HL-60 (cell line): ENCODE data around the gene EFEMP2.

Source experiments
- DNase-seq, 2 experiments: peaks; one replicate each; pipeline ENCODE4 v3.0.0-alpha.2; 2010 to 2020; ENCODE audit warnings: low read depth in 1 of 2, low spot score in 1 of 2
- H3K27ac ChIP-seq: fragments of 250-450 bp; sonication (Bioruptor Pico); replicated peaks from 2 replicates; pipeline ENCODE4 v1.5.1; 2020; ENCODE audit warnings: mild to moderate bottlenecking, moderate library complexity
- H3K27me3 ChIP-seq: fragments of 250-450 bp; sonication (Bioruptor Pico); 2 replicates; pipeline ENCODE4 v1.5.1; 2021; ENCODE audit warnings: mild to moderate bottlenecking, moderate library complexity; ENCODE audit not compliant: insufficient read depth, poor library complexity, severe bottlenecking
- H3K4me3 ChIP-seq: replicated peaks from 2 replicates; pipeline ENCODE4 v1.5.1; 2011; ENCODE audit warnings: mild to moderate bottlenecking, control low read depth, low read length; ENCODE audit not compliant: insufficient read depth
- GABPA ChIP-seq: IDR thresholded peaks from 2 replicates; pipeline ENCODE4 v1.6.1; 2012; ENCODE audit warnings: low read depth
- POLR2AphosphoS5 ChIP-seq: IDR thresholded peaks from 2 replicates; pipeline ENCODE4 v1.6.1; 2012; ENCODE audit warnings: low read depth
- SPI1 ChIP-seq: IDR thresholded peaks from 2 replicates; pipeline ENCODE4 v1.6.1; 2012; ENCODE audit warnings: low read depth, mild to moderate bottlenecking, borderline replicate concordance
- TF ChIP-seq, protein P1 (sequence below): IDR thresholded peaks from one replicate; pipeline ENCODE4 v1.5.1; 2011; ENCODE audit warnings: low read length, control low read depth, inconsistent platforms; ENCODE audit not compliant: insufficient read depth
- TF ChIP-seq, protein P2 (sequence below): IDR thresholded peaks from 2 replicates; pipeline ENCODE4 v1.6.1; 2012; ENCODE audit warnings: low read depth; ENCODE audit not compliant: insufficient replicate concordance

The EFEMP2 gene

DNA sequence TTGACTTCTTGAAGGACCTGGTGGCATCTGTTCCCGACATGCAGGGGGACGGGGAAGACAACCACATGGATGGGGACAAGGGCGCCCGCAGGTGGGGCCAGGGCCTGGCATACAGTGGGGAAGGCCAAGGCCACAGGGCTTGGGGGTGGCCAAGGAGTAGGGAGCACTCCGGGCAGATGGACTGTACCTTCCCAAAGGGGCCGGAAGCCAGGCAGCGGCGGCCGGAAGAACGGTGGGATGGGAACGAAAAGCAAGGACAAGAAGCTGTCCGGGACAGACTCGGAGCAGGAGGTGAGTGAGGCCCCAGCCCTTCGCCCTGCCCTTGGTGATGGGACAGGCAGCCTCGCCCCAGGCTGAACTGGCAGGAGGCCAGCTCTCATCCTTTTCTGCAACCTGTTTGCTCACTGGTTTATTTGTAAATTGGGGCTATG, 47.8 kb upstream of the EFEMP2 start:
- Histone ChIP-seq H3K27me3 (no peaks in the 10 kb centered on the region), H3K4me3 (peak overlapping the region; percentile 80), H3K27ac (no peak overlapping the region)
- DNase-seq, result no peak
- TF ChIP-seq, protein P1, sequence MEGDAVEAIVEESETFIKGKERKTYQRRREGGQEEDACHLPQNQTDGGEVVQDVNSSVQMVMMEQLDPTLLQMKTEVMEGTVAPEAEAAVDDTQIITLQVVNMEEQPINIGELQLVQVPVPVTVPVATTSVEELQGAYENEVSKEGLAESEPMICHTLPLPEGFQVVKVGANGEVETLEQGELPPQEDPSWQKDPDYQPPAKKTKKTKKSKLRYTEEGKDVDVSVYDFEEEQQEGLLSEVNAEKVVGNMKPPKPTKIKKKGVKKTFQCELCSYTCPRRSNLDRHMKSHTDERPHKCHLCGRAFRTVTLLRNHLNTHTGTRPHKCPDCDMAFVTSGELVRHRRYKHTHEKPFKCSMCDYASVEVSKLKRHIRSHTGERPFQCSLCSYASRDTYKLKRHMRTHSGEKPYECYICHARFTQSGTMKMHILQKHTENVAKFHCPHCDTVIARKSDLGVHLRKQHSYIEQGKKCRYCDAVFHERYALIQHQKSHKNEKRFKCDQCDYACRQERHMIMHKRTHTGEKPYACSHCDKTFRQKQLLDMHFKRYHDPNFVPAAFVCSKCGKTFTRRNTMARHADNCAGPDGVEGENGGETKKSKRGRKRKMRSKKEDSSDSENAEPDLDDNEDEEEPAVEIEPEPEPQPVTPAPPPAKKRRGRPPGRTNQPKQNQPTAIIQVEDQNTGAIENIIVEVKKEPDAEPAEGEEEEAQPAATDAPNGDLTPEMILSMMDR, result no peak
- TF ChIP-seq POLR2AphosphoS5 (no peak), GABPA (no peak), SPI1 (no peak)
- TF ChIP-seq, protein P2, sequence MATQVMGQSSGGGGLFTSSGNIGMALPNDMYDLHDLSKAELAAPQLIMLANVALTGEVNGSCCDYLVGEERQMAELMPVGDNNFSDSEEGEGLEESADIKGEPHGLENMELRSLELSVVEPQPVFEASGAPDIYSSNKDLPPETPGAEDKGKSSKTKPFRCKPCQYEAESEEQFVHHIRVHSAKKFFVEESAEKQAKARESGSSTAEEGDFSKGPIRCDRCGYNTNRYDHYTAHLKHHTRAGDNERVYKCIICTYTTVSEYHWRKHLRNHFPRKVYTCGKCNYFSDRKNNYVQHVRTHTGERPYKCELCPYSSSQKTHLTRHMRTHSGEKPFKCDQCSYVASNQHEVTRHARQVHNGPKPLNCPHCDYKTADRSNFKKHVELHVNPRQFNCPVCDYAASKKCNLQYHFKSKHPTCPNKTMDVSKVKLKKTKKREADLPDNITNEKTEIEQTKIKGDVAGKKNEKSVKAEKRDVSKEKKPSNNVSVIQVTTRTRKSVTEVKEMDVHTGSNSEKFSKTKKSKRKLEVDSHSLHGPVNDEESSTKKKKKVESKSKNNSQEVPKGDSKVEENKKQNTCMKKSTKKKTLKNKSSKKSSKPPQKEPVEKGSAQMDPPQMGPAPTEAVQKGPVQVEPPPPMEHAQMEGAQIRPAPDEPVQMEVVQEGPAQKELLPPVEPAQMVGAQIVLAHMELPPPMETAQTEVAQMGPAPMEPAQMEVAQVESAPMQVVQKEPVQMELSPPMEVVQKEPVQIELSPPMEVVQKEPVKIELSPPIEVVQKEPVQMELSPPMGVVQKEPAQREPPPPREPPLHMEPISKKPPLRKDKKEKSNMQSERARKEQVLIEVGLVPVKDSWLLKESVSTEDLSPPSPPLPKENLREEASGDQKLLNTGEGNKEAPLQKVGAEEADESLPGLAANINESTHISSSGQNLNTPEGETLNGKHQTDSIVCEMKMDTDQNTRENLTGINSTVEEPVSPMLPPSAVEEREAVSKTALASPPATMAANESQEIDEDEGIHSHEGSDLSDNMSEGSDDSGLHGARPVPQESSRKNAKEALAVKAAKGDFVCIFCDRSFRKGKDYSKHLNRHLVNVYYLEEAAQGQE, result no peak

DNA sequence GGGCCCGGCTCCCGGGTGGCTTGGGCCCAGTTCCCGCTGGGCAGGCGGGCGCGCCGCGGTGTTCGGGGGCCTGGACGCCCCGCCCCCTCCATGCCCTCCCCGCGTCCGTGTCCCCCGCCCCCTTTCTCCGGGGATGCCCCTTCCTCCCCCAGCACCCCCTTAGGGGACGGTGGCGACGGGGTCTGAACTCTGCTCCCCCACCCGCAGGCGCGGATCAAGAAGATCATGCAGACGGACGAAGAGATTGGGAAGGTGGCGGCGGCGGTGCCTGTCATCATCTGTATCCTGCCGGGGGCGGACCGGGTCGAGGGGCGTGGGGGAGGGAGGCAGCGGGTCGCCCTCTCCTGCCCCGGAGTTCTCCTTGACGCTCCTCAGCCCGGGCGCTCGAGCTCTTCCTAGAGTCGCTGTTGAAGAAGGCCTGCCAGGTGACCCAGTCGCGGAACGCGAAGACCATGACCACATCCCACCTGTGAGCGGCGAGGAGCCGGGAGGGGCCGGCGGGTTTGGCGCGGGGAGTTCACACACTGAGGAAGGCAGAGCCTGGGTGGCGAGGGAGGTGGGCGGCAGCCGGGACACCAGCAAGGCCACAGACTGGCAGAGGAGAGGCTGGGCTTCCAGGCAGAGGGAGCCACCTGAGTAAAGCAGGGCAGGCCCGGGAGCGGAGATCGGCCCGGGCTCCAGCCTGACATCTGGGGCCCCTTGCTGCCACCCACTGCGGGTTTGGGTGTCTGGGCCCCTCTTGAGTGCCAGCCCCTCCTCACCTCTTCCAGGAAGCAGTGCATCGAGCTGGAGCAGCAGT, 47.2 kb upstream of the EFEMP2 start:
- peak; percentile 30 to 49 for DNase-seq
- Histone ChIP-seq H3K27me3 (no peaks in the 10 kb centered on the region), H3K27ac (peak overlapping the region; percentile 54), H3K4me3 (peak overlapping the region; percentile 80)
- TF ChIP-seq SPI1 (no peak), POLR2AphosphoS5 (no peak; the same call in 1 of the 2 replicates), GABPA (no peak)
- TF ChIP-seq, protein P2, result no peak
- TF ChIP-seq, protein P1, result no peak

DNA sequence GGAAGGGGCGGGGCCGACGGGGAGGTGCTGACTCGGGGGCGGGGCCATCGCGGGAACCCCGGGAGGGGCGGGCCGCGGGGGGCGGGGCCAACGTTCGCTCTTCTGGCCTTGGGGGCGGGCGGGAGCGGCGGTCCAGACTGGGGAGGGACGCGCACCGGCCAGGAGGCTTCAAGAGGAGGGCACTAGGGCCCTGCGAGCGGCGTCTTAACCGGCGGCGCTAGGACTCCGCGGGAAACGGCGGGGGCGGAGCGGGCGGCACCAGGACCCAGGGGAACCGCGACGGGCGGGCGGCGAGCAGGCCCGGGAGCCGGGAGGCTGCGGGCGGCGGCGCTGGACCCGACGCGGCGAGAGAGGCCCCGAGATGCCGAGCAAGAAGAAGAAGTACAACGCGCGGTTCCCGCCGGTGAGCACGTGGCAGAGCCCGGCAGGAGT, 46.6 kb upstream of the EFEMP2 start, which contains the start of gene DRAP1:
TSS of gene DRAP1 (plus strand) at position 286 of the 432 bp plus-strand sequence. CDS start at position 362, 76 bp downstream.
- DNase-seq, result peak; percentile 96 to 98
- H3K27ac ChIP-seq, result peak within 1 kb of the TSS; percentile 86
- TF ChIP-seq SPI1, result peak; percentile 14; the same call in 1 of the 2 replicates
- TF ChIP-seq POLR2AphosphoS5, result peak; percentile 33
- TF ChIP-seq, protein P1, result no peak
- peak; percentile 37; the same call in 1 of the 2 replicates for TF ChIP-seq GABPA
- TF ChIP-seq, protein P2, result no peak
- H3K27me3 ChIP-seq, result no peaks in the 10 kb centered on the region
- peak within 1 kb of the TSS; percentile 86 for H3K4me3 ChIP-seq
